SU-DHL-6 (cell line): ENCODE results near the gene HCFC1.

ENCODE experiments used
- CTCF ChIP-seq: fragments of 200-600 bp; sonication (generic); IDR thresholded peaks from one replicate; pipeline ENCODE4 v1.5.1; 2017; ENCODE audit warnings: antibody characterized with exemption, mild to moderate bottlenecking, low read length, moderate library complexity; ENCODE audit not compliant: insufficient read depth, poor library complexity, severe bottlenecking
- EZH2phosphoT487 ChIP-seq: fragments of 200-600 bp; sonication (generic), shearing (Covaris generic); conservative IDR thresholded peaks from 2 replicates; pipeline ENCODE4 v1.6.1; 2018; ENCODE audit warnings: mild to moderate bottlenecking, antibody characterized with exemption, low read length, moderate library complexity, mixed read lengths

- TF ChIP-seq CTCF (no peak), EZH2phosphoT487 (no peak)
Measured at GRCh38 chrX:154000051-154000450, 28.4 kb upstream of the HCFC1 start.
